Measurements from ENCODE around the gene HOXB8.

Gene HOXB8

DNA sequence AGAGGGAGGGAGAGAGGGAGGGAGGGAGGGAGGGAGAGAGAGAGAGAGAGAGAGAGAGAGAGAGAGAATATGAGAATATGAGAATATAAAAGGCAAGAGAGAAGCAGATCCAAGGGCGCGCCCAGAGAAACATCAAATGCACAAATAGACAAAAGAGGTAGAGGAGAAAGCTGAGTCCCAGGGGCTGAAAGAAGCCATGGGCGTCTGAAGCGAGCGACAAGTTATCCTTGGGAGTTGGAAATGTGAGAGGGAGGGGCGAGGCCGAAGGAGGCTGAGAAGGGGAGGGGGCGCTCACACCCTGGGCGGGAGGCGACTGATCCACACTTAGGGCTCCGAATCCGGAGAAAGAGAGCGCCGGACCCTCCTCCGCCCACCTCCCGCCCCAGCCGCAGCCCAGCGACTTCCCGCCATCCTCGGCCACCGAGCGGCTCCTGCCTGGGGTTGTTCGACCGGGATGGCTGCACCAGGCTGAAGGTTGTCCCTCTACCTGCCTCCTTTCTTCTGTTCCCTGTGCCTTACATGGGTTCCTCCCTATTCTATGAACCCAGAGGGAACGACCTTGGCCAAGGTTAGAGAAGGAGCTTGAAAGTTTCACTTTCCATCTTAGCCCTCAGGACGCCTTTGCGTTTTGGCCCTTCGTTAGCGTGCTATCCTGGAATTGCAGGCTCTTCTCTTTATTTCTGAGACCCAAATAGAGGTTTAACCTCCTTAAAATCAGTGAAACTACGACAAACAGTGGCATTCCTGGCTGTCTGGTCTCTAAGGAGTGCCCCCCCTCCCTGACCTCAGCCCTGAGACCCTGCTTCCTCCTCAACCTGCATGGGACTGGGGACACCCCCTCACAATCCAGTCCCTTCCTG, 32.2 kb upstream of the HOXB8 start:
- DNase-seq: no peak
- TF ChIP-seq, protein P1, sequence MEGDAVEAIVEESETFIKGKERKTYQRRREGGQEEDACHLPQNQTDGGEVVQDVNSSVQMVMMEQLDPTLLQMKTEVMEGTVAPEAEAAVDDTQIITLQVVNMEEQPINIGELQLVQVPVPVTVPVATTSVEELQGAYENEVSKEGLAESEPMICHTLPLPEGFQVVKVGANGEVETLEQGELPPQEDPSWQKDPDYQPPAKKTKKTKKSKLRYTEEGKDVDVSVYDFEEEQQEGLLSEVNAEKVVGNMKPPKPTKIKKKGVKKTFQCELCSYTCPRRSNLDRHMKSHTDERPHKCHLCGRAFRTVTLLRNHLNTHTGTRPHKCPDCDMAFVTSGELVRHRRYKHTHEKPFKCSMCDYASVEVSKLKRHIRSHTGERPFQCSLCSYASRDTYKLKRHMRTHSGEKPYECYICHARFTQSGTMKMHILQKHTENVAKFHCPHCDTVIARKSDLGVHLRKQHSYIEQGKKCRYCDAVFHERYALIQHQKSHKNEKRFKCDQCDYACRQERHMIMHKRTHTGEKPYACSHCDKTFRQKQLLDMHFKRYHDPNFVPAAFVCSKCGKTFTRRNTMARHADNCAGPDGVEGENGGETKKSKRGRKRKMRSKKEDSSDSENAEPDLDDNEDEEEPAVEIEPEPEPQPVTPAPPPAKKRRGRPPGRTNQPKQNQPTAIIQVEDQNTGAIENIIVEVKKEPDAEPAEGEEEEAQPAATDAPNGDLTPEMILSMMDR (IDR thresholded peaks at IDR 0.05; ENCODE audit: low read depth, low read length): no peak
- peaks cover 83% of the 10 kb centered on the region for H3K27me3 ChIP-seq
- H3K4me1 ChIP-seq: no peaks in the 10 kb centered on the region
- H3K4me3 ChIP-seq (ENCODE audit: low read depth, low read length): no peak overlapping the region
- no peaks in the 10 kb centered on the region for H3K36me3 ChIP-seq
- no peaks in the 10 kb centered on the region for H3K9me3 ChIP-seq

DNA sequence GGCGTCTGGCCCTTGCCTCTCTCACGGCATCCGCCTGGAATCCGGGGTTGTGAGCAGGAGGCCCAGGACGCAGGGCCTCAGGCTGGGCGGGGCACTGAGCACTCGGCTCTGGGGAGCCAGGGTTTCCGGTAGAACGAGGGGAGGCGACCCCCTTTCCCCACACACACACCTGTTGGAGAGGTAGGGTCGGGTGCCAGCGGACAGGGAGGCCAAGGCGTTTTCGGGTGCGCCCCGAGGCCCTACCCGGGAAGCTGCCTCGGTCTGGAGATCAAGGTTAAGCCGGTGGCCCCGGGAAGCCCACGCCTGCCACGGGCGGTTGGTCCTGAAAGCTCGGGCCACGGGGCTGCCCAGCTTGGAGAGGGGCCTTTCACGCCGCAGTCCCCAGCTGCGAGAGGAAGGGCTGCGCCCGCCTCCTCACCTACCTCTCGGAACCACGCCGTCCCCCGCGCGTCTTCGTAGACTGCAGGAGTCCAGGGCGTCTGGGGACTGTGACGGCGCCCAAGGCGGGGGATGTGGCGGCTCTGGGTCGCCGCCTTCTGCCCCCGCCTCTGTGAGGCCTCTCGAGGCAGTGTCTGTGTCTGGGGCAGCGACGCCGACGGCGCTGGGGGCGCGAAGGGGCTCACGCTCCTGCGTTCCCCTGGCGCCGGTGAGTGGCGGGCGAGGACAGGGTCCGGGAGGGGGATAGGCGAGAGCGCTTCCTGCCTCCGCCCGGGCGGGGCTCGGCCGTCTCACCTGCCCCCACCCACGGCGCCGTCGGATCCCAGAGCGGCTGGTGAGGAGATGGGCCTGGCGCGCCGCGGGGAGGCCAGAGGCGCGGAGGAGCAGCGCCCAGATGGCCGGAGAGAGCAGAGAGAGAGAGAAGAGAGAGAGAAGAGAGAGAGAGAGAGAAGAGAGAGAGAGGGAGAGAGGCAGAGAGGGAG, 31.4 kb upstream of the HOXB8 start:
- Histone ChIP-seq H3K4me1 (no peaks in the 10 kb centered on the region), H3K4me3 (ENCODE audit: low read depth, low read length) (no peak overlapping the region), H3K27me3 (peaks cover 83% of the 10 kb centered on the region), H3K36me3 (no peaks in the 10 kb centered on the region), H3K9me3 (no peaks in the 10 kb centered on the region)
- DNase-seq: no peak
- TF ChIP-seq, protein P1 (IDR thresholded peaks at IDR 0.05; ENCODE audit: low read depth, low read length): no peak

- no peaks in the 10 kb centered on the region for H3K9me3 ChIP-seq
- no peak overlapping the region for H3K4me3 ChIP-seq (ENCODE audit: low read depth, low read length)
- peaks cover 90% of the 10 kb centered on the region for H3K27me3 ChIP-seq
These were observed 30.6 kb upstream of the HOXB8 start for GRCh38 chr17:48645639-48646182.

GRCh38 chr17:48644910-48645557, 29.9 kb upstream of the HOXB8 start:
- TF ChIP-seq, protein P1 (IDR thresholded peaks at IDR 0.05; ENCODE audit: low read depth, low read length): no peak
- Histone ChIP-seq H3K9me3 (no peaks in the 10 kb centered on the region), H3K36me3 (no peaks in the 10 kb centered on the region), H3K4me1 (no peaks in the 10 kb centered on the region), H3K27me3 (peaks cover 96% of the 10 kb centered on the region), H3K4me3 (ENCODE audit: low read depth, low read length) (no peak overlapping the region)
- no peak for DNase-seq

More at GRCh38 chr17:48645639-48646182, 30.6 kb upstream of the HOXB8 start:
- TF ChIP-seq, protein P1 (IDR thresholded peaks at IDR 0.05; ENCODE audit: low read depth, low read length): no peak
- no peak for DNase-seq
- Histone ChIP-seq H3K4me1 (no peaks in the 10 kb centered on the region), H3K36me3 (no peaks in the 10 kb centered on the region)

DNA sequence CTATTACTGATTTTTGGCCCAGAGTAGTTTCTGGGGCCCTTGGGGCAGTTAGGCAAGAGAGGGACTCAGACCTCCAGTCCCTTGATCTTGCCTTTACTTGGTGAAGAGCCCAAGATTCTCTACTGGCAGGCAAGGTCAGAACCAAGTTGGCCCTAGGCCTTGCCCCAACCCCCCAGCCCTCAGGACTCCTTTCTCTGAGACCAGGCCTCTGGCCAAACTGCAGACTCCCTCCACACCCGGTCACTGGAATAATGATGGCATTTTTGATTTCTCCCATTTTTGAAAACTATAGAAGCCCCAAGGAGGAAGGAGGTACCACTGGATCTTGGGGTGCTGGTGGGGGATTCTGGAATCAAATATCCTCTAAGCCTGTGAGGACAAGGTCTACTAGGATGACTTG, 29.1 kb upstream of the HOXB8 start:
- DNase-seq: no peak
- TF ChIP-seq, protein P1 (IDR thresholded peaks at IDR 0.05; ENCODE audit: low read depth, low read length): no peak
- no peaks in the 10 kb centered on the region for H3K36me3 ChIP-seq
- peaks cover 100% of the 10 kb centered on the region for H3K27me3 ChIP-seq
- H3K4me1 ChIP-seq: no peaks in the 10 kb centered on the region
- no peak overlapping the region for H3K4me3 ChIP-seq (ENCODE audit: low read depth, low read length)
- no peaks in the 10 kb centered on the region for H3K9me3 ChIP-seq
